IPS DF 6.9 (cell line): Measurements from ENCODE around the gene SLC9A8.

Source experiments
- DNase-seq: peaks from one replicate; pipeline ENCODE4 v3.0.0-alpha.2; 2013; ENCODE audit warnings: low read depth, low spot score
- H3K27ac ChIP-seq: one replicate; pipeline ENCODE4 v1.5.1; 2013; ENCODE audit warnings: low read length, control low read depth
- H3K27me3 ChIP-seq: 2 replicates; pipeline ENCODE4 v1.6.1; 2013; ENCODE audit warnings: mild to moderate bottlenecking, low read length; ENCODE audit not compliant: control insufficient read depth, insufficient read depth
- H3K36me3 ChIP-seq: 2 replicates; pipeline ENCODE4 v1.6.1; 2013; ENCODE audit warnings: low read length; ENCODE audit not compliant: control insufficient read depth, insufficient read depth
- H3K4me1 ChIP-seq: 2 replicates; pipeline ENCODE4 v1.6.1; 2013; ENCODE audit warnings: low read length; ENCODE audit not compliant: control insufficient read depth, insufficient read depth
- H3K4me3 ChIP-seq: 2 replicates; pipeline ENCODE4 v1.5.1; 2013; ENCODE audit warnings: mild to moderate bottlenecking, low read length
- H3K9me3 ChIP-seq: 2 replicates; pipeline ENCODE4 v1.6.1; 2013; ENCODE audit warnings: low read length, inconsistent platforms; ENCODE audit not compliant: control insufficient read depth, insufficient read depth
- WGBS: extraction: QIAGEN DNeasy Blood & Tissue Kit; methylation state at CpG from one replicate; pipeline ENCODE4 v1.1.7; 2013; ENCODE audit warnings: mixed read lengths, missing lambda C conversion rate; ENCODE audit not compliant: insufficient read length, insufficient coverage; 5-methylcytosine and 5-hydroxymethylcytosine counted together

Gene SLC9A8, protein sequence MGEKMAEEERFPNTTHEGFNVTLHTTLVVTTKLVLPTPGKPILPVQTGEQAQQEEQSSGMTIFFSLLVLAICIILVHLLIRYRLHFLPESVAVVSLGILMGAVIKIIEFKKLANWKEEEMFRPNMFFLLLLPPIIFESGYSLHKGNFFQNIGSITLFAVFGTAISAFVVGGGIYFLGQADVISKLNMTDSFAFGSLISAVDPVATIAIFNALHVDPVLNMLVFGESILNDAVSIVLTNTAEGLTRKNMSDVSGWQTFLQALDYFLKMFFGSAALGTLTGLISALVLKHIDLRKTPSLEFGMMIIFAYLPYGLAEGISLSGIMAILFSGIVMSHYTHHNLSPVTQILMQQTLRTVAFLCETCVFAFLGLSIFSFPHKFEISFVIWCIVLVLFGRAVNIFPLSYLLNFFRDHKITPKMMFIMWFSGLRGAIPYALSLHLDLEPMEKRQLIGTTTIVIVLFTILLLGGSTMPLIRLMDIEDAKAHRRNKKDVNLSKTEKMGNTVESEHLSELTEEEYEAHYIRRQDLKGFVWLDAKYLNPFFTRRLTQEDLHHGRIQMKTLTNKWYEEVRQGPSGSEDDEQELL

DNA sequence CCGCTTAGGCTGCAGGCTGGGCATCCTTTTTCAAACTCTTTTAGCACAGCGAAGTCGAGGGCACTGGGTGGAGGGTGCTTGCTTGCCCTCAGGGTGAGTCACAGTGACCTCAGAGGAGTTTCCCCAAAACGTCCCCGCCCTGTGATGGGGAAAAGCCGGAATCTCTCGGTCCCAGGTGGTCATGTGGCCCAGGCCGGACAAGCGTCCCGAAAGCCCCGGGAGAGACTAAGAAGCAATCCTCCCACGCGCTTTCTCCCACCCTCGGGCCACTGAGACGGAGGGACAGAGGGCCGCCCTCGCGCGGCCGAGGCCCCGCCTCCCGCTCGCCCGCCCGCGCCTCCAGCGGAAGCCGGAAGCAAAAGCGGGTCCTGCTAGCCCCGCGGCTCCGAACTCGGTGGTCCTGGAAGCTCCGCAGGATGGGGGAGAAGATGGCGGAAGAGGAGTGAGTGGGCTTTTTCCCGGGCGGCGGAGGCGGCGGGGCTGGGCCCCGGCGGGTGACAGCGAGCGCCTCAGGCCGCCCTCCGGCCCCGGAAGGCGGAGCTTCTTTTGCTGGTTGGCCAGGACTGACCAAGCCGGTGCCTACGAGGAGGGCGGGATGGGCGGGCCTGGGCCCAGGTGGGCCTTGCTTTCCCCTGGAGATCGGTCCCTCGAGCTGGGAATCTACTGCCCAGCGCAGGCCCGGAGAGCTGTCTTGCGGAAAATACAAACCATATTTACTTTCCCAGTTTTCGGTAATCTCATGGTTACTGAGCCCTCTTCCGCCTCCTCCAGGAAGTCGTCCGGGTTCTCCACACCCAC is at the start of gene SLC9A8:
Gene SLC9A8 (plus strand): TSS at position 322 of the 798 bp plus-strand sequence. CDS start 95 bp downstream, at position 417.
- Histone ChIP-seq H3K36me3 (0 out of 2 replicates have a peak, but pooled peaks cover 3% of the 10 kb centered on the region), H3K27ac (no peak within 1 kb of the TSS), H3K9me3 (no peaks in the 10 kb centered on the region), H3K4me3 (peak within 1 kb of the TSS; percentile 92), H3K27me3 (no peaks in the 10 kb centered on the region), H3K4me1 (peaks cover 2% of the 10 kb centered on the region; the same call in 1 of the 2 replicates)
- no CpG with 5 or more reads among the region's 61 CpGs for WGBS
- peak; percentile 58 for DNase-seq

DNA sequence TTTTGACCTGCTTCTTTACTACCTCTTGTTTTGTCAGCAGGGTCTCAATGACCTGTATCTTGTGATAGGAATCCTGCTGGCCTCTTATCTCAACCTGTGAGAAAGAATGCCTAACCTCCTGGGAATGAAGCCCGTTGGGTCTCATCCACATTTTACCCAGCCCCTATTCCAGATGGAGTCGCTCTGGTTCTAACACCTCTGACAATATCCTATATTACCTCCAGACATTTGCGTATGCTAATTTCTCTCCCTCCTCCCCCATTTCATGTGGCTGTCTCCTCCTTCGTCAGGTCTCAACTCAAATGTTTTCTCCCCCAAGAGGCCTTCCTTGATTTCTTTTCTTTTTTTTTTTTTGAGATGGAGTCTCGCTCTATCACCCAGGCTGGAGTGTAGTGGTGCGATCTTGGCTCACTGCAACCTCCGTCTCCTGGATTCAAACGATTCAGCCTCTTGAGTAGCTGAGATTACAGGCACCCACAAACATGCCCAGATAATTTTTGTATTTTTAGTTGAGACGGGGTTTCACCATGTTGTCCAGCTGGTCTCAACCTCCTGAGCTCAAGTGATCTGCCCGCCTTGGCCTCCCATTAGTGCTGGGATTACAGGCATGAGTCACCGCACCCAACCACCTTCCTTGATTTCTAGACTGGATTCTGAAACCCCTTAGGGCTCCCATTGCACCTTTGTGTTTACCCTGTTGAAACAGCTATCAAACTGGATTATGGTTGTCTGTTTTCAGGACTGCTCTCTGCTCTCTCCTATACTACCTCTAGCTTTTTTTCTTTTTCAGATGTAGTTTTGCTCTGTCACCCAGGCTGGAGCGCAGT is 49.5 kb upstream of the SLC9A8 start:
- no CpG with 5 or more reads among the region's 12 CpGs for WGBS
- Histone ChIP-seq H3K4me1 (peaks cover 5% of the 10 kb centered on the region; the same call in 1 of the 2 replicates), H3K36me3 (no peaks in the 10 kb centered on the region), H3K4me3 (no peak overlapping the region), H3K9me3 (no peaks in the 10 kb centered on the region), H3K27me3 (no peaks in the 10 kb centered on the region), H3K27ac (no peak overlapping the region)
- no peak for DNase-seq

DNA sequence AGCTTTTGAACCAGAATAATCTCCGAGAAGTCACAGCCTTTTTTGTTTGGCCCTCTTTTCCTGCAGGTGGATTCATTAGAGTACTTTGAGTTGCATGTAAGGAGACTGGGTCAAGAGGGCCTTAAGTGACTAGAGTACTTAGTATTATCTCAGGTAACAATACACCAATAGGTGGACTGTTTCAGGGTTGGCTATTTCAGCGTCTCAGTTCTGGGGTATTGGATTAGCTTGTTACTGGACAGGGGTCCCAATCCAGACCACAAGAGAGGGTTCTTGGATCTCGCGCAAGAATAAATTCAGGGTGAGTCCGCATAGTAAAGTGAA is 47.3 kb upstream of the SLC9A8 start:
- Histone ChIP-seq H3K27ac (no peak overlapping the region), H3K4me3 (no peak overlapping the region), H3K27me3 (no peaks in the 10 kb centered on the region), H3K4me1 (peaks cover 9% of the 10 kb centered on the region; the same call in 1 of the 2 replicates), H3K9me3 (no peaks in the 10 kb centered on the region), H3K36me3 (no peaks in the 10 kb centered on the region)
- no CpG with 5 or more reads among the region's 5 CpGs for WGBS
- DNase-seq: no peak

DNA sequence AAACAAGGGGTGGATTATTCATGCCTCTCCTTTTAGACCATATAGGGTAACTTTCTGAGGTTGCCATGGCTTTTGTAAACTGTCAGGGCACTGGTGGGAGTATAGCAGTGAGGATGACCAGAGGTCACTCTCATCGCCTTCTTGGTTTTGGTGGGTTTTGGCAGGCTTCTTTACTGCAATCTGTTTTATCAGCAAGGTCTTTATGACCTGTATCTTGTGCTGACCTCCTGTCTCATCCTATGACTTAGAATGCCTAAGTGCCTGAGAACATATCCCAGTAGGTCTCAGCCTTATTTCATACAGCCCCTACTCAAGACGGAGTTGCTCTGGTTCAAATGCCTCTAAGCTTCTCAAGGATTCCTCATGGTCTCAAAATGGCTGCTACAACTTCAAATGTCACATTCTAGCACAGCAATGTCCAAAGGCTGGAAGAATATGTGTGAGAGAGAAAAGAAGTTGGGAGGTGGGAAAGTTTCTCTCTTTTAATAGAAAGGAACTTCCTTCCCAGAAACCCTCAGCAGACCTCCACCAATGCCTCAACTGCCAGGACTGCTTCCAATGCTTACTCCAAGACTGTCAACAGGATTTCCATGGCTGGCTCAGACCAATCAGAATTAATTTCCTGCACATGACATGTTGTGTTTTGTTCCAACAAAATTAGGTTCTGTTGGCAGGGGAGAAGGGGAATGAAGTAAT is 46.6 kb upstream of the SLC9A8 start:
- Histone ChIP-seq H3K9me3 (no peaks in the 10 kb centered on the region), H3K27me3 (no peaks in the 10 kb centered on the region), H3K27ac (no peak overlapping the region), H3K4me1 (peaks cover 9% of the 10 kb centered on the region; the same call in 1 of the 2 replicates), H3K4me3 (no peak overlapping the region), H3K36me3 (no peaks in the 10 kb centered on the region)
- no CpG with 5 or more reads among the region's 2 CpGs for WGBS
- DNase-seq: no peak

DNA sequence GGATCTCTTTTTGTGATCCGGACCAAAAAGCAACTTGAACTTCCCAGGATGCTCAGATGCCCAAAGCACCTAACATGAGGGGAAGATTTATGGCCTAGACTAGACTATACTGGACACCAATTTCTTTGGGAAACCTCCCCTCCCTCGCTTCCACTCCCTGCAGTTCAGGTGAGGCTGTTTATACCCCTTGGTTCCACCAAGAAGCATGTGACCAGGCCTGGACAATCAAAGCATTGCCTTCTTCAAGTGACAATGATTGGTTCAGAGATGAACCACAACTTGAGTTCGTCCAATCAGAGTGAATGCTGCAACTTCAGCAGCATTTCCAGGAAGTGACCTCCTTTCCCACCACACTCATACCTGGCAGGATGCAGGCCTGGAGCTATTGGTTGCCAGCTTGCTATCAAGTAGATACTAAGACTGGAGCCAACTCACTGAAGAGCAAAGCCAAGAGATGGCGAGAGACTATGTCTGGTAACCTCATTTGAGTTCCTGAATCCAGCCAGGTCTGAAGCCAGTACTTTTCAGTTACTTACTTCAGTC is 45.6 kb upstream of the SLC9A8 start:
- no peak for DNase-seq
- H3K27ac ChIP-seq: no peak overlapping the region
- no CpG with 5 or more reads among the region's 4 CpGs for WGBS
- H3K4me1 ChIP-seq: peaks cover 9% of the 10 kb centered on the region; the same call in 1 of the 2 replicates
- H3K4me3 ChIP-seq: no peak overlapping the region
- H3K36me3 ChIP-seq: no peaks in the 10 kb centered on the region
- H3K9me3 ChIP-seq: no peaks in the 10 kb centered on the region
- H3K27me3 ChIP-seq: no peaks in the 10 kb centered on the region

DNA sequence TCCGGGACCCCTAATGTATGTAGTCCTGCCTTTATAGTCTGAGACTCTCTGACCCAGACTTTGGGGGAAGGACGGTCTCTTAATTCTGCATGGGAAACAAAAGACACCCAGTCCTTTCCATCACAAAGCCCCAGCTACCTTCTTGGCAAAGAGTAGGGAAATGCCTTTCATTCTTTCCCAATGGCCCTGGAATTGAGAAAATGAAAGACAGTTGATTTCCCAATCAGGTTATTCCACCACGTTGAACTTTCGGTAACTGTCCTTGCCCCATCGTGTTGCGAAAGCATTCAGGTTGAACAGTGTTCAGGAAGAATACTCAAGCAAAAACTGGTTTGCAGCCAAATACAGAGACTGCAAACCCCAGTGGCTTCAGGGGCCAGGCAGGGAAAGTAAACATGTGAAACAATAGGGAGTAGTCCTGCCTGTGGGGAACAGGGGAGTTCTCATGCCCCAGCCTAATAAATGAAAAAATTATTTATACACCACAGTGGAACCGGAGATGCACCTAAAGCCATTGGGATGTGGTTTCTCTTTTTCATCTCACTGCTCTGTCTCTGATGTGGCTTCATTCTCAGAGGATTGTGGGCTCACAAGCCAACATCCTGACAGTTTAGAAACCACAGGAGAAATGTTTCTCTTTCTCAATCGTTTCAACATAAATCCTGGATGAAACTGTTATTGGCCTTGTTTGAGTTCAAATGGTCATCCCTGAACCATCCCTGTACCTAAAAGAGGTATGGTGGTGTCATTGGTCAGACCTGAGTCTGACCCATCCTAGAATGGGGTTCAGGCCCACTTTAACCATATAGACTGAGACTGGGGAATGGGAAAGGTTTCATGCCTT is 44.2 kb upstream of the SLC9A8 start:
- no peaks in the 10 kb centered on the region for H3K36me3 ChIP-seq
- no peak overlapping the region for H3K4me3 ChIP-seq
- no peaks in the 10 kb centered on the region for H3K9me3 ChIP-seq
- WGBS: no CpG with 5 or more reads among the region's 8 CpGs
- H3K27me3 ChIP-seq: no peaks in the 10 kb centered on the region
- peak overlapping the region; percentile 62 for H3K27ac ChIP-seq
- peaks cover 11% of the 10 kb centered on the region; the same call in 1 of the 2 replicates for H3K4me1 ChIP-seq
- peak; percentile 76 for DNase-seq

DNA sequence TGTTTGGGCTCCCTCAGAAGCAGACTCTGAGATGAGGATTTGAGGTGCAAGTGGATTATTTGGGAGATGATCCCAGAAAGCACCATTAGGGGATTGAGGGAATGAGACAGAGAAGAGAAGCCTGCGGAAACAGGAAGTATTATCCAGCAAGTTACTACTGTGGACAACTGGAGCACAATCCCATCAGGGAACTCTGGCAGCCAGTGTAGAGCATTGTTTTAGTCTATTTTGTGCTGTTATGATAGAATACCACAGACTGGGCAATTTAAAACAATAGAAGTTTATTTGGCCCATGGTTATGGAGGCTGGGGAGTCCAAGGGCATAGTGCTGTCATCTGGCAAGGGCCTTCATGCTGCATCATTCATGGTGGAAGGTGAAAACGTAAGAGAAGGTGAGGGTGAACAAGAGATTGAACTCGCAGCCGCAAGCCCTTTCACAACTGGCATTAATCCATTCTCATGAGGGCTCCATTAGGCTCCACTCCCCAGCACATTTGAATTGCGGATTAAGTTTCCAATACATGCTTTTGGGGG is 43.5 kb upstream of the SLC9A8 start:
- no CpG with 5 or more reads among the region's 5 CpGs for WGBS
- H3K4me3 ChIP-seq: no peak overlapping the region
- no peak for DNase-seq

DNA sequence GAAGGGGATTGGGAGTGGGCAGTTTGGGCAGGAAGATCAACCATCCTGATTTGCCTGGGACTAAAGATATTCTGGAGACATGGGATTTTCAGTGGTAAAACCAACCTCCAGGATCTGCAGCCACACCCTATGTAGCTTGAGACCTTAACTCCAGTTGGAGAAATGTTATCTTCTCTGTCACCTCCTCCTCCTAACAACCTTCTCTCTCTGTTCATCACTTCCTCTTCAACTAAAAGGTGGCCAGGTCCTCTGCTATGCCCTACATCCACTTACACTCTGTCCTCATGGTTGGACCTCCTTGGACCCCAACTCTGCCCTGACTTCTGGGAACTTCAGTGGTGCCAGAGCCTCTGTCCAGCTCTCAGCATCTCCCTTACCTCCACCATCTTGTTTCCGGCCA is 42.0 kb upstream of the SLC9A8 start:
- Histone ChIP-seq H3K27me3 (no peaks in the 10 kb centered on the region), H3K27ac (no peak overlapping the region), H3K4me3 (no peak overlapping the region), H3K36me3 (no peaks in the 10 kb centered on the region), H3K9me3 (no peaks in the 10 kb centered on the region), H3K4me1 (peaks cover 13% of the 10 kb centered on the region; the same call in 1 of the 2 replicates)
- no peak for DNase-seq
- no CpG with 5 or more reads among the region's 1 CpG for WGBS

More for the DNA sequence above, 43.5 kb upstream of the SLC9A8 start:
- H3K36me3 ChIP-seq: no peaks in the 10 kb centered on the region
- H3K9me3 ChIP-seq: no peaks in the 10 kb centered on the region
- no peaks in the 10 kb centered on the region for H3K27me3 ChIP-seq
- no peak overlapping the region for H3K27ac ChIP-seq
- H3K4me1 ChIP-seq: peaks cover 11% of the 10 kb centered on the region; the same call in 1 of the 2 replicates
